ENCODE measurements around the gene KLC4. TPM values are rescaled to one million over a fixed set of nuclear protein-coding genes. Genes with fewer than 3 reads are reported as not detected.
"Not testable (repeated sequence)": the region's sequence is repeated elsewhere in the genome, so short reads cannot be mapped to it uniquely, and the experiment has no call there.

KLC4 gene
- total RNA-seq, 2 experiments from 2014 or later: 19.3 to 20.3 TPM

DNA sequence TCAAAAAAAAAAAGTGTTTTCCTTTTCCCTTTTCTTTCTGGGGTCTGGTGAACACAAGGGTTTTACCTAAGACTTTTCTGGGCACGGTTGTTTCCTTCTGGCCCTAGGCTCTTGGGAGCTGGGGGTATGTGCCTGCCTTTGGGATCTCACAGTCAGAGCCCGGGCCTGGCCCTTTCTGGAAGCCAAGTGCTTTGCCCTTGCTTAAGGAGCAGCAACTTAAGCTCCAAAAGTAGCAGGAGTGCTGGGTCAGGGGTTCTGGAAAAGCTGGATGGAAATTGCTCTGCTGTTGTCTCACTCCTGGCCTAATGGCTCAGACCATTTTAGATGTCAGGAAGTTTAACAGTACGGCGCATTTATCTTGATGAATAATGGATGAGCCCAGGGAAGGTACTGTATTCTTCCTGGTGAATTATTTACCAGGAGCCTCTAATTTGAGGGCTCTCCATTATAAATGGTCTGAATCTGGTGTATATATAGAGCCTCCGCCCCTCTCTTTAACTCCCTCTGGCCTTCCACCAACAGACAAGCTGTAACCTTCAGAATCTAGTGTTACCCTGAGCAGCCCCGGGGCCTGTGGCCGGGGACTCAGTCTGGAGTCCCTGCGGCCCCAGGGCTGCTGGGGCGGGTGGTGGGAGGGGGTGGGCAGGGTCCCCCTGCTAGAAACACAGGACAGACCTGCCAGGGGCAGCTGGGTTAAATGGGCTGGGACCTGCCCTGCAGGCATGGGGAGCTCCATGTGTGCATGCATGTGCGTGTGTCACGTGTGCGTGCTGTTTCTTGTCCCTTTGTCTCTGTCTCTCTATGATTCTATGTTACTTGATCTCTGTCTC lies 54.2 kb downstream of the KLC4 start:
- CTCF ChIA-PET: no interaction called here
- H3K4me1 Mint-ChIP-seq: no peaks in the 10 kb centered on the region
- H3K36me3 Mint-ChIP-seq (ENCODE audit: low read depth): no peaks in the 10 kb centered on the region
- no peaks in the 10 kb centered on the region for H3K9me3 Mint-ChIP-seq
- no peak overlapping the region for H3K27ac Mint-ChIP-seq
- POLR2A ChIA-PET: interaction anchor here (0.7 kb wide), 1 partner anchor 25 kb away, joined by 3 read pairs; no protein-coding TSS in a partner anchor
- DNase-seq: no peak
- H3K27me3 Mint-ChIP-seq: no peaks in the 10 kb centered on the region
- H3K4me3 Mint-ChIP-seq: no peak overlapping the region

DNA sequence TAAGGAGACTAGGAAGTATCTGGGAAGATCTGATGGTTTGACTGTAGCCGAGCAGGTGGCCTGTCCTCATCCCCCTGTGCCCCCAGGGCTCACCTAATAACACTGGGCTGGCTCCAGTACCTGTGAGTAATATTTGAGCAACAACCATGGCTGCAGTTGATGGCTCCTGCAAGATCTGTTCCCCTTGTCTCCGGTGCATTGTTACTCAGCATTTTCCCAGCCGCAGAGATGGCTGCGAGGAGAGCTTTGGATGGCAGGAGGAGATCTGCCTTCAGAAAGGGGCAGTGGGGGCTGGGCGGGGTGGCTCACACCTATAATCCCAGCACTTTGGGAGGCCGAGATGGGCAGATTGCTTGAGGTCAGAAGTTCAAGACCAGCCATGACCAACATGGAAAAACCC lies 55.9 kb downstream of the KLC4 start:
- Mint-ChIP-seq H3K4me1 (no peaks in the 10 kb centered on the region), H3K36me3 (ENCODE audit: low read depth) (no peaks in the 10 kb centered on the region), H3K4me3 (no peak overlapping the region), H3K9me3 (no peaks in the 10 kb centered on the region), H3K27me3 (no peaks in the 10 kb centered on the region), H3K27ac (no peak overlapping the region)
- POLR2A ChIA-PET: interaction anchor here (0.7 kb wide), 1 partner anchor 307 kb away, joined by 3 read pairs; no protein-coding TSS in a partner anchor
- no peak for DNase-seq
- CTCF ChIA-PET: interaction anchor here (0.7 kb wide), 1 partner anchor 865 kb away, joined by 4 read pairs; no protein-coding TSS in a partner anchor

DNA sequence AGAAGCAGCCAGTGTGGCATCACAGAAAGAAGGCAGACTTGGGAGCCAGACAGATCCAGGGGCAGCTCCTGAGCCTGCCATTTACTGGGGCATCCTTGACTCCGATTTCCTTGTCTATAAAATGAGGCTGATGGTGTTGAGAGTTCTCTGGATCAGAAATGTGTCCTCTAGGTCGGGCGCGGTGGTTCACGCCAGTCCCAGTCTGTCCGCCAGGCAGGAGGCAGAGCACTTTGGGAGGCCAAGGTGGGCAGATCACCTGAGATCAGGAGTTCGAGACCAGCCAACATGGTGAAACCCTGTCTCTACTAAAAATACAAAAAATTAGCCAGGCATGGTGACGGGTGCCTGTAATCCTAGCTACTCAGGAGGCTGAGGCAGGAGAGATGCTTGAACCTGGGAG lies 58.0 kb downstream of the KLC4 start:
- H3K4me1 Mint-ChIP-seq; POLR2A ChIA-PET; CTCF ChIA-PET; DNase-seq; H3K9me3 Mint-ChIP-seq; H3K36me3 Mint-ChIP-seq (ENCODE audit: low read depth); H3K27ac Mint-ChIP-seq; H3K4me3 Mint-ChIP-seq; H3K27me3 Mint-ChIP-seq: not testable (repeated sequence)

DNA sequence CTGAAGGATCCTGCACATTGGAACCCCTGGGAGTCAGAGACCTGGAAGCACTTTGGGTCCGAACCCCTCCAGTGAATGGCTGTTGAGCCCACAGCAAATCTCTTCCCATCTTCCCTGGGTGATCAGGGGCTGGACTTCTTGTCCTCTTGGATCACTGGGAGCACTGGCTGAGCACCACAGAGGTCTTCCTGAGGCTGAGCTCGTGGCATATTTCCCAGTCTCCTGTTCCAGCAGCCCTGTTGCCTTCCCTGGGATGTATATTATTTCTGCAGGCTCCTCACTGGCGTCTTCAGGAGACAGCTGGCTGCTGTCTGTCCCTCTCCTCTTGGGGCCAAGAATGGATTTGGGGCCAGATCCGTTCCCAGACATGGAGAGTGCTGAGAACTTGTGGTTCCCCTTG lies 60.1 kb downstream of the KLC4 start:
- Mint-ChIP-seq H3K4me3 (no peak overlapping the region), H3K4me1 (no peaks in the 10 kb centered on the region), H3K27ac (no peak overlapping the region), H3K27me3 (no peaks in the 10 kb centered on the region), H3K36me3 (ENCODE audit: low read depth) (no peaks in the 10 kb centered on the region), H3K9me3 (no peaks in the 10 kb centered on the region)
- ChIA-PET CTCF (no interaction called here), POLR2A (no interaction called here)
- DNase-seq: no peak

DNA sequence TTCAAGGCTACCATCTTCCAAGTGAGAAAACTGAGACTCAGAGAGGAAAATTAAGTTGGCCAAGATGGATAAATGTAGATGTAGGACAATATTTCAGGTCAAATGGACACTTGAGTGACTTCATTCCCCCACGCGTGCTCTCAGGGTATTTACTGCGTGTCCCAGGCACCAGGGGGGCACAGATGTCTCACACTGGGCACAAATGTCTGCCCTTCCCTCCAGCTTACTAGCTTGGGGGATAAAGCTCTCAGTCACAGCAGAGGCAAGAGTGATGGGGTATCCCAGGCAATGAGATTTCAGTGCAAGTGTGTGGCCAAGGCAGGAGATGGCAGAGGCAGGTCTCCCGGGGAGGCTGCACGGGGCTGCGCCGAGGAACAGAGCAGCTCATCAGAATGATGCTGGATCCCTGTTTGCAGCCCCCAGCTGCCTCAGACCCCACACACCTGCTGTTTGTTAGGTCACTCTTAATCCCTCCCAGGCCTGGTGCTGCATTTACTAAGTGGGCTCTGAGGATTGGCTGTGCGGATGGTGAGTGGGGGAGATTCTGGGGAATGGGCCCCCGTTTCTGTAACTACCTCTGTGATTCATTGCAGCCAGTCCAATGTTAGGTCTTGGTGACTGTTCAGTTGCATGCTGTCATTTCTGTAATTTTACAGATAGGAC lies 60.8 kb downstream of the KLC4 start:
- POLR2A ChIA-PET: no interaction called here
- Mint-ChIP-seq H3K4me1 (no peaks in the 10 kb centered on the region), H3K27ac (no peak overlapping the region), H3K9me3 (no peaks in the 10 kb centered on the region), H3K4me3 (no peak overlapping the region), H3K36me3 (ENCODE audit: low read depth) (no peaks in the 10 kb centered on the region), H3K27me3 (no peaks in the 10 kb centered on the region)
- DNase-seq: no peak
- CTCF ChIA-PET: no interaction called here

DNA sequence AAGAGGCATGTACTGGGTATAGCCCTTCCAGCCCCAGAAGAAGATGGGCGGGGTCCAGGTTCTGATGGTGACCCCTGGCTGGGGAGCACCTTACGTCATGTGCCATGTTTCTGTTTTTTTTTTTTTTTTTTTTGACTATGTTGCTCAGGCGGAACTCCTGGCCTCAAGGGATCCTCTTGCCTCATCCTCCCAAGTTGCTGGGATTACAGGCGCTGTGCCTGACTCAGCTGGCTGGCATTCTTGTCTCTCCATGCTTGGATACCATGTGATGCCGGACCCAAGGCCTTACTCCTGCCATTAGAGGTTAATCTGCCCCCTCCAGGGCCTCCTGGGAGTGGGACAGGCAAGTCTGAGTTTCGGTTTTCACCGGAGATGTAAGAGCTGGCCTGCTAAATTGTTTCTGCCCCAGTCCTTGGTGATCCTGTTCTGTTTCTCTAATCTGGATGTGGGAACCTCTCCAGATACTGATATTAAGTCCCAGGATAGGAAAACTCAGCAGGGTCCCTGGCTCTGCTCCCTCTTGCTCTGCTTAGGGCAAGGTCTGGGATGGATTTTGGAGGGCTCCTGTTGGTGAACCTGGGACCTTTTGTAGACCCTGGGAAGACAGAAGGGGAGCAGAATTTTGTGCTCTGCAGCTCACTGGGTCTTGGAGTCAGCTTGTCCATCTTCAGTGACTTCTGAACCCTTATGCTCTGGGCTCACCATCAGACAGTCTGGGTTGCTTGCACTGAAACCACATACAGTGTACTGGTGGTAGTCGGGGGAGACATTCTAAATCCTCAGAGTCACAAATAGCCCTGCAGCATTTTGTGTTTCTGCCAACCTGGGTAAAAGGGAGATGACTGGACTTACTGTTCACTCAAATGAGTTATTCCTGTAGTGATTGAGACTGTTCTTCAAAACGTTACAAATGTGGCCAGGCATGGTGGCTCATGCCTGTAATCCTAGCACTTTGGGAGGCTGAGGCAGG lies 61.8 kb downstream of the KLC4 start:
- Mint-ChIP-seq H3K27me3 (no peaks in the 10 kb centered on the region), H3K4me1 (no peaks in the 10 kb centered on the region), H3K27ac (no peak overlapping the region), H3K4me3 (no peak overlapping the region), H3K36me3 (ENCODE audit: low read depth) (no peaks in the 10 kb centered on the region), H3K9me3 (no peaks in the 10 kb centered on the region)
- ChIA-PET CTCF (no interaction called here), POLR2A (no interaction called here)
- DNase-seq: no peak

DNA sequence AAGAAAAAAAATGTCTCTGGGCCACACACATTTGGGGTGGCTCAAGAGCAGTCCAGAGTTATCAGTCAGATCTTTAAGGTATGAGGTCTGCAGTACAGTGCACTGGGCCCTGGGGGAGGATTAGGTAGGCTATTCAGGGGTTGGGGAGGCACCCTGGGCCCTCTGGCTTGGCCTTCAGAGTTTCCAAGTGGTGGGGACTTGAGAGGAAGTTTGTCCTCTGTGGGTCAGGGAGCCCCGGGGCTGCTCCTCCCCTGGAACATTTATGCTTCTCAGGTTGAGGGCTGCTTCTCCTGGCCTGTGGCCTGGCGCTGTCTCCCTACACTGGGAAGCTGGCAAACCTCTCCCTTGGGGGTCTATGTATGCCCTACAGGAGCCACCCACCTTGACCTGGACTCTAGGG lies 62.7 kb downstream of the KLC4 start:
- ChIA-PET POLR2A (no interaction called here), CTCF (no interaction called here)
- no peaks in the 10 kb centered on the region for H3K36me3 Mint-ChIP-seq (ENCODE audit: low read depth)
- no peaks in the 10 kb centered on the region for H3K4me1 Mint-ChIP-seq
- H3K27ac Mint-ChIP-seq: no peak overlapping the region
- no peaks in the 10 kb centered on the region for H3K27me3 Mint-ChIP-seq
- DNase-seq: no peak
- no peak overlapping the region for H3K4me3 Mint-ChIP-seq
- no peaks in the 10 kb centered on the region for H3K9me3 Mint-ChIP-seq

DNA sequence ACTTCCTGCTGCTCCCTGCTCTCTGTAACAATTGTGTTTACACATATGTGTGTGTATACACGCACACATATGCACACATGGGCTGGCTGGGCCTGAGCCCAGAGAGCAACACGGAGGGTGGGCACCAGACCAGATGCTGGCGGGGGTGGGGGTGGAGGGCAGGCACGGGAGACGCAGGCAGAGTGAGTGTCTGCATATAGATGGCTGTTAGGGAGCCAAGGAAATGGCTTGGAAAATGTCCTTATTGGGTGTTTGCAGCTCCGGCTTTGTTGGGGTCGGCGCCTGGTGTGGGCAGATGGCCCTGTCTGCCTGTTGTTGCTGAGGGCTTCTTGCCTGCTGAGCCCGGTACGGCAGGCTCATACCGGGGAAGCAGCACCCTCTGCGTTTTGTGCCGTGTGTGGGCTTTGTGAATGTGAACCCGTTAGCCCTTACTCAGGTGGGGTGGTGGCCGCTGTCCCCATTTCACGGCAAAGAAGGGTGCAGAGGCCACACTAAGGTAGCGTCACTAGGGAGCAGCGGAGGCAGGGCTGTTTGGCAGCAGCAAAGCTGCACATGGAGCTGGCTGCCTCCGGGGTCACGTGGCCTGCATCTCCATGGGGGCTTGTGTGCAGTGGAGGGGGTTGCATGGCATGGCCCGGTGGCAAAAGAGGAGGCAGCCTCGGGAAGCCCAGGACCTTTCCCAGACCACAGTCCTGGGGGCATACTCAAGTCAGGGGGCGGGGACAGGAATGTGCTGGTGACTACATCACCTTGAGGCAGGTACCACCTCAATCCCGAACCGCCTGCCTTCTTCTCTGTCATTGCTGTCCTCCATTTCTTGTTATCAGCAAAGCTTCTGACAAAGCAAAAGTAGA lies 64.3 kb downstream of the KLC4 start:
- Mint-ChIP-seq H3K9me3 (no peaks in the 10 kb centered on the region), H3K4me1 (no peaks in the 10 kb centered on the region), H3K27ac (no peak overlapping the region), H3K4me3 (no peak overlapping the region), H3K27me3 (no peaks in the 10 kb centered on the region), H3K36me3 (ENCODE audit: low read depth) (no peaks in the 10 kb centered on the region)
- CTCF ChIA-PET: interaction anchor here (0.5 to 2.7 kb wide), 3 partner anchors 20 to 223 kb away, joined by 3 to 8 read pairs (median 3); no protein-coding TSS in a partner anchor
- no peak for DNase-seq
- POLR2A ChIA-PET: no interaction called here

DNA sequence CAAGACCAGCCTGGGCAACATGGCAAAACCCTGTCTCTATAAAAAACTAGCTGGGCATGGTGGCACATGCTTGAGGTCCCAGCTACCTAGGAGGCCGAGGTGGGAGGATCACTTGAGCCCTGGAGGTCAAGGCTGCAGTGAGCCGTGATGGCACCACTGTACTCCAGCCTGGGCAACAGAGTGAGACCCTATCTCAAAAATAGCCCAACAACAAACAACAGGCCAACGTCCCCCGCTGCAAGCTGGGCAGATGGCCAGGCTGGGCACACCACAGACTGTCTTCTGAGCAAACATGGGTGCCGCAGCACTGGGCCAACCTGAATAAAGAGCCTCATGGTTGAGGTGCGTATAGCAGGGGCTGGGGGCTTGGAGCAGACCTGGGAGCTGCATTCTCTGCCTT lies 65.0 kb downstream of the KLC4 start:
- no peak overlapping the region for H3K27ac Mint-ChIP-seq
- H3K9me3 Mint-ChIP-seq: no peaks in the 10 kb centered on the region
- no peaks in the 10 kb centered on the region for H3K27me3 Mint-ChIP-seq
- ChIA-PET POLR2A (no interaction called here), CTCF (interaction anchor here (1.3 to 2.7 kb wide), 2 partner anchors 19 to 224 kb away, joined by 3 to 8 read pairs; no protein-coding TSS in a partner anchor)
- H3K4me1 Mint-ChIP-seq: no peaks in the 10 kb centered on the region
- no peaks in the 10 kb centered on the region for H3K36me3 Mint-ChIP-seq (ENCODE audit: low read depth)
- no peak overlapping the region for H3K4me3 Mint-ChIP-seq
- no peak for DNase-seq

Other genes starting within 250 kb of the KLC4 start
- gene RPL7L1, start 180.0 kb upstream of the KLC4 start, total RNA-seq: 10 to 100 TPM; 71.4 to 74.2 TPM
- gene PTCRA, start 143.6 kb upstream of the KLC4 start, total RNA-seq: not detected
- gene CNPY3, start 130.2 kb upstream of the KLC4 start, total RNA-seq: 10 to 100 TPM; 51.1 to 53.2 TPM
- gene GNMT, start 98.9 kb upstream of the KLC4 start, total RNA-seq: under 1 TPM; 0.38 to 0.60 TPM
- 10 to 100 TPM; 27.4 to 29.1 TPM for gene PEX6, start 80.5 kb upstream of the KLC4 start, total RNA-seq
- gene PPP2R5D, start 75.1 kb upstream of the KLC4 start, total RNA-seq: 10 to 100 TPM; 56.8 to 59.3 TPM
- 10 to 100 TPM; 56.6 to 60.6 TPM for gene MEA1, start 45.7 kb upstream of the KLC4 start, total RNA-seq
- 10 to 100 TPM; 64.6 to 68.7 TPM for gene KLHDC3, start 45.4 kb upstream of the KLC4 start, total RNA-seq
- gene RRP36, start 38.0 kb upstream of the KLC4 start, total RNA-seq: 10 to 100 TPM; 59.2 to 60.4 TPM
- 10 to 100 TPM; 12.7 to 13.0 TPM for gene CUL7, start 5.8 kb upstream of the KLC4 start, total RNA-seq
- 10 to 100 TPM; 46.8 to 57.8 TPM for gene MRPL2, start 197 bp upstream of the KLC4 start, total RNA-seq
- gene PTK7, start 16.7 kb downstream of the KLC4 start, total RNA-seq: under 1 TPM; 0.23 to 0.35 TPM
- gene SRF, start 111.6 kb downstream of the KLC4 start, total RNA-seq: 10 to 100 TPM; 45.8 to 45.9 TPM
- gene CUL9, start 122.6 kb downstream of the KLC4 start, total RNA-seq: 10 to 100 TPM; 45.0 to 45.9 TPM
- 10 to 100 TPM; 39.6 to 42.5 TPM for gene DNPH1, start 169.8 kb downstream of the KLC4 start, total RNA-seq
- gene TTBK1, start 183.8 kb downstream of the KLC4 start, total RNA-seq: under 1 TPM; 0.30 TPM
- not detected for gene SLC22A7, start 238.6 kb downstream of the KLC4 start, total RNA-seq
- under 1 TPM in 1 of 2 experiments, not detected in 1; 0.88 TPM for gene CRIP3, start 249.2 kb downstream of the KLC4 start, total RNA-seq

All from activated CD4-positive, alpha-beta memory T cell treated with anti-CD3 and anti-CD28 coated beads, Interleukin-2, amount 10 ng/mL, durations not matched to agents 7 days and 5 days (primary cell).